ENCODE measurements around the gene SCN8A.
"Not testable (repeated sequence)": the region's sequence is repeated elsewhere in the genome, so short reads cannot be mapped to it uniquely, and the experiment has no call there.

The SCN8A gene

GRCh38 chr12:51591016-51591901, at the start of gene SCN8A:
SCN8A (plus strand) TSS chr12:51591233; CDS start chr12:51662818, 71,585 bp downstream.
- peak; percentile 9 for DNase-seq (ENCODE audit: low read depth)

GRCh38 chr12:51546097-51546496, 44.9 kb upstream of the SCN8A start:
- DNase-seq (ENCODE audit: low read depth): no peak

GRCh38 chr12:51547606-51548005, 43.4 kb upstream of the SCN8A start:
- DNase-seq (ENCODE audit: low read depth): no peak

- no peak for DNase-seq (ENCODE audit: low read depth)
These were observed 42.8 kb upstream of the SCN8A start for GRCh38 chr12:51548241-51548640.

GRCh38 chr12:51549637-51550036, 41.4 kb upstream of the SCN8A start:
- peak; percentile 40 for DNase-seq (ENCODE audit: low read depth)

- not testable (repeated sequence) for DNase-seq (ENCODE audit: low read depth)
These were observed 22.6 kb upstream of the SCN8A start for GRCh38 chr12:51568271-51569032.

- DNase-seq (ENCODE audit: low read depth): no peak
These were observed 11.6 kb upstream of the SCN8A start for GRCh38 chr12:51579321-51579850.

GRCh38 chr12:51589060-51589459, 2.0 kb upstream of the SCN8A start:
- DNase-seq (ENCODE audit: low read depth): no peak

GRCh38 chr12:51589557-51590176, 1.4 kb upstream of the SCN8A start:
- DNase-seq (ENCODE audit: low read depth): no peak

GRCh38 chr12:51590347-51591015, 552 bp upstream of the SCN8A start:
- peak; percentile 30 for DNase-seq (ENCODE audit: low read depth)

GRCh38 chr12:51592034-51592705, 1.1 kb downstream of the SCN8A start:
- peak; percentile 36 for DNase-seq (ENCODE audit: low read depth)

- no peak for DNase-seq (ENCODE audit: low read depth)
These were observed 2.0 kb downstream of the SCN8A start for GRCh38 chr12:51593021-51593420.

- DNase-seq (ENCODE audit: low read depth): peak; percentile 22
These were observed 2.5 kb downstream of the SCN8A start for GRCh38 chr12:51593539-51593938.

- DNase-seq (ENCODE audit: low read depth): no peak
These were observed 7.1 kb downstream of the SCN8A start for GRCh38 chr12:51598156-51598555.

GRCh38 chr12:51600721-51601120, 9.7 kb downstream of the SCN8A start:
- no peak for DNase-seq (ENCODE audit: low read depth)

GRCh38 chr12:51601241-51601640, 10.2 kb downstream of the SCN8A start:
- no peak for DNase-seq (ENCODE audit: low read depth)

GRCh38 chr12:51605896-51606295, 14.9 kb downstream of the SCN8A start:
- not testable (repeated sequence) for DNase-seq (ENCODE audit: low read depth)

- DNase-seq (ENCODE audit: low read depth): not testable (repeated sequence)
These were observed 16.2 kb downstream of the SCN8A start for GRCh38 chr12:51607197-51607596.

GRCh38 chr12:51620448-51620847, 29.4 kb downstream of the SCN8A start:
- no peak for DNase-seq (ENCODE audit: low read depth)

- no peak for DNase-seq (ENCODE audit: low read depth)
These were observed 30.3 kb downstream of the SCN8A start for GRCh38 chr12:51621156-51621922.

All from fibroblast of the conjunctiva (primary cell).